WTC11 (cell line): ENCODE data around the gene PTEN. TPM values are rescaled to one million over a fixed set of nuclear protein-coding genes. Genes with fewer than 3 reads are reported as not detected.

Source experiments
- ATAC-seq: fragments of 200-7000 bp; cut with Tn5 transposase; 2 replicates; pipeline ENCODE4 v1.10.0; 2021; ENCODE audit warnings: mild to moderate bottlenecking, moderate library complexity
- CTCF ChIA-PET: fragments of 300-600 bp; sonication (Branson Sonifier 250); formaldehyde crosslinking; loops from one replicate; lab custom pipeline; 2021; ENCODE audit warnings: antibody characterized with exemption; lab: Charles Lee
- POLR2A ChIA-PET: fragments of 350-600 bp; sonication (Branson Sonifier 250); formaldehyde crosslinking; loops from one replicate; lab custom pipeline; 2021; ENCODE audit warnings: antibody characterized with exemption; lab: Charles Lee
- DNase-seq: peaks from one replicate; pipeline ENCODE4 v3.0.0; 2021; ENCODE audit warnings: low spot score
- H3K27ac Mint-ChIP-seq: 2 replicates; pipeline ENCODE4 v1.8.0; 2021; ENCODE audit warnings: mixed read lengths
- H3K27me3 Mint-ChIP-seq: 2 replicates; pipeline ENCODE4 v1.8.0; 2021; ENCODE audit warnings: low read depth, mild to moderate bottlenecking, moderate library complexity, mixed read lengths
- H3K36me3 Mint-ChIP-seq: 2 replicates; pipeline ENCODE4 v1.8.0; 2021; ENCODE audit warnings: mixed read lengths
- H3K4me1 Mint-ChIP-seq: 2 replicates; pipeline ENCODE4 v1.8.0; 2022; ENCODE audit warnings: mixed read lengths
- H3K4me3 Mint-ChIP-seq: 2 replicates; pipeline ENCODE4 v1.8.0; 2021; ENCODE audit warnings: mild to moderate bottlenecking, moderate library complexity, mixed read lengths
- H3K9me3 Mint-ChIP-seq: 2 replicates; pipeline ENCODE4 v1.8.0; 2021; ENCODE audit warnings: mixed read lengths
- CDX4 ChIP-seq: fragments of 250-450 bp; sonication (Bioruptor Pico); IDR thresholded peaks from 2 replicates; pipeline ENCODE4 v1.9.0; 2021; ENCODE audit warnings: moderate library complexity, mild to moderate bottlenecking, inconsistent platforms, borderline replicate concordance
- CREB1 ChIP-seq: sonication (generic); formaldehyde crosslinking; IDR thresholded peaks from 2 replicates; pipeline ENCODE4 v1.8.0; 2023; ENCODE audit warnings: mild to moderate bottlenecking, missing genetic modification reagents
- ELF4 ChIP-seq: sonication (generic); formaldehyde crosslinking; IDR thresholded peaks from 2 replicates; pipeline ENCODE4 v1.8.1; 2022; ENCODE audit warnings: low read depth, mild to moderate bottlenecking, moderate library complexity, missing genetic modification reagents
- EMX1 ChIP-seq: fragments of 250-450 bp; sonication (Bioruptor Pico); IDR thresholded peaks from 2 replicates; pipeline ENCODE4 v1.8.0; 2021; ENCODE audit warnings: mild to moderate bottlenecking
- ERG ChIP-seq: fragments of 250-450 bp; sonication (Bioruptor Pico); IDR thresholded peaks from 2 replicates; pipeline ENCODE4 v1.8.0; 2021; ENCODE audit warnings: mild to moderate bottlenecking
- FOXK1 ChIP-seq: sonication (generic); formaldehyde crosslinking; IDR thresholded peaks from 2 replicates; pipeline ENCODE4 v1.8.0; 2022; ENCODE audit warnings: mild to moderate bottlenecking, moderate library complexity, missing genetic modification reagents
- IRF1 ChIP-seq: sonication (generic); formaldehyde crosslinking; IDR thresholded peaks from 2 replicates; pipeline ENCODE4 v1.8.0; 2023; ENCODE audit warnings: missing genetic modification reagents
- MYBL2 ChIP-seq: sonication (generic); formaldehyde crosslinking; IDR thresholded peaks from 2 replicates; pipeline ENCODE4 v1.8.1; 2023; ENCODE audit warnings: mild to moderate bottlenecking, moderate library complexity, missing genetic modification reagents
- NR2C2 ChIP-seq: sonication (generic); formaldehyde crosslinking; IDR thresholded peaks from 2 replicates; pipeline ENCODE4 v1.8.0; 2022; ENCODE audit warnings: mild to moderate bottlenecking, missing genetic modification reagents
- PRDM15 ChIP-seq: sonication (generic); formaldehyde crosslinking; IDR thresholded peaks from 2 replicates; pipeline ENCODE4 v1.8.0; 2022; ENCODE audit warnings: missing genetic modification reagents
- PREB ChIP-seq: sonication (generic); formaldehyde crosslinking; IDR thresholded peaks from 2 replicates; pipeline ENCODE4 v1.8.1; 2022; ENCODE audit warnings: mild to moderate bottlenecking, missing genetic modification reagents, moderate library complexity, borderline replicate concordance
- TEAD4 ChIP-seq: sonication (generic); formaldehyde crosslinking; IDR thresholded peaks from 2 replicates; pipeline ENCODE4 v1.8.0; 2022; ENCODE audit warnings: mild to moderate bottlenecking, missing genetic modification reagents
- ZNF138 ChIP-seq: sonication (generic); formaldehyde crosslinking; conservative IDR thresholded peaks from 2 replicates; pipeline ENCODE4 v1.8.1; 2022; ENCODE audit warnings: mild to moderate bottlenecking, moderate library complexity, missing genetic modification reagents
- ZNF263 ChIP-seq: sonication (generic); formaldehyde crosslinking; IDR thresholded peaks from 2 replicates; pipeline ENCODE4 v1.8.1; 2022; ENCODE audit warnings: low read depth, mild to moderate bottlenecking, moderate library complexity, missing genetic modification reagents
- ZNF416 ChIP-seq: fragments of 250-450 bp; sonication (Bioruptor Pico); IDR thresholded peaks from 2 replicates; pipeline ENCODE4 v1.9.0; 2021; ENCODE audit warnings: mild to moderate bottlenecking, inconsistent platforms
- ZNF423 ChIP-seq: fragments of 250-450 bp; sonication (Bioruptor Pico); IDR thresholded peaks from 2 replicates; pipeline ENCODE4 v2.1.2; 2022; ENCODE audit warnings: mild to moderate bottlenecking, moderate library complexity
- ZNF425 ChIP-seq: fragments of 250-450 bp; sonication (Bioruptor Pico); conservative IDR thresholded peaks from 2 replicates; pipeline ENCODE4 v1.9.0; 2021; ENCODE audit warnings: mild to moderate bottlenecking
- ZNF512 ChIP-seq: sonication (generic); formaldehyde crosslinking; IDR thresholded peaks from 2 replicates; pipeline ENCODE4 v1.8.1; 2022; ENCODE audit warnings: missing genetic modification reagents, borderline replicate concordance
- total RNA-seq: library from RNA; stranded (reverse); gene quantifications from 3 replicates; pipeline ENCODE4 v1.2.3, GENCODE V29; 2021

The PTEN gene
- total RNA-seq, 1 experiment from 2014 or later: 54.2 TPM

GRCh38 chr10:87860156-87860795 lies 3.1 kb upstream of the PTEN start:
- CTCF ChIA-PET: interaction anchor here (2.8 kb wide), 1 partner anchor 529 kb away, joined by 10 read pairs; no protein-coding TSS in a partner anchor
- H3K4me1 Mint-ChIP-seq: peaks cover 18% of the 10 kb centered on the region

GRCh38 chr10:87860816-87861403 lies 2.5 kb upstream of the PTEN start:
- peak overlapping the region; percentile 98 for H3K4me3 Mint-ChIP-seq
- no peaks in the 10 kb centered on the region for H3K36me3 Mint-ChIP-seq
- H3K4me1 Mint-ChIP-seq: peaks cover 23% of the 10 kb centered on the region
- ATAC-seq (no peak), DNase-seq (no peak)
- no peak overlapping the region; the same call in 1 of the 2 replicates for H3K27ac Mint-ChIP-seq
- ChIA-PET POLR2A (interaction anchor here (1.4 to 3.0 kb wide), 4 partner anchors 35 to 526 kb away, joined by 3 to 24 read pairs (median 12); no protein-coding TSS in a partner anchor), CTCF (interaction anchor here (1.3 to 2.8 kb wide), 5 partner anchors 10 to 868 kb away, joined by 3 to 19 read pairs (median 7); no protein-coding TSS in a partner anchor)
- H3K27me3 Mint-ChIP-seq: peaks cover 4% of the 10 kb centered on the region
- H3K9me3 Mint-ChIP-seq: no peaks in the 10 kb centered on the region
- TF ChIP-seq PRDM15 (CRISPR knock-in tag) (no peak), IRF1 (CRISPR knock-in tag) (no peak), CREB1 (CRISPR knock-in tag) (no peak), CDX4 (CRISPR knock-in tag) (no peak), ELF4 (CRISPR knock-in tag) (no peak), FOXK1 (no peak), ZNF416 (CRISPR knock-in tag) (no peak)

More at GRCh38 chr10:87860156-87860795, 3.1 kb upstream of the PTEN start:
- H3K36me3 Mint-ChIP-seq: no peaks in the 10 kb centered on the region
- 0 out of 2 replicates have a peak, but pooled peaks cover 5% of the 10 kb centered on the region for H3K9me3 Mint-ChIP-seq
- peaks cover 4% of the 10 kb centered on the region for H3K27me3 Mint-ChIP-seq
- ATAC-seq (no peak), DNase-seq (no peak)
- POLR2A ChIA-PET: no interaction called here
- H3K27ac Mint-ChIP-seq: no peak overlapping the region
- peak overlapping the region; percentile 41; the same call in 1 of the 2 replicates for H3K4me3 Mint-ChIP-seq
- TF ChIP-seq ZNF423 (CRISPR knock-in tag) (no peak), ZNF263 (CRISPR knock-in tag) (no peak), EMX1 (no peak), ZNF425 (CRISPR knock-in tag) (no peak), TEAD4 (CRISPR knock-in tag) (no peak), ERG (CRISPR knock-in tag) (no peak), NR2C2 (CRISPR knock-in tag) (no peak), ZNF512 (CRISPR knock-in tag) (no peak), MYBL2 (CRISPR knock-in tag) (no peak), PREB (no peak), ZNF138 (CRISPR knock-in tag) (no peak)
- TF ChIP-seq, all 79 proteins: peak for 0
